Transverse colon (tissue), 4 donors: Measurements from ENCODE around the gene BORCS8. TPM values are rescaled to one million over a fixed set of nuclear protein-coding genes. Genes with fewer than 3 reads are reported as not detected.

ENCODE experiments used
- DNase-seq: peaks from one replicate; pipeline ENCODE4 v3.0.0-alpha.2; 2019
- H3K27ac ChIP-seq, 4 donors: fragments of 200-600 bp; sonication (generic); 2 replicates each; pipeline ENCODE4 v1.5.1; 2016 to 2018; ENCODE audit warnings: inconsistent platforms in 4 of 4
- H3K27me3 ChIP-seq: fragments of 200-600 bp; sonication (generic); 2 replicates; pipeline ENCODE4 v1.5.1; 2017; ENCODE audit warnings: inconsistent platforms
- H3K36me3 ChIP-seq, 4 donors: fragments of 200-600 bp; sonication (generic); 2 replicates each; pipeline ENCODE4 v1.5.1; 2017 to 2019; ENCODE audit warnings: inconsistent platforms in 4 of 4
- H3K4me1 ChIP-seq, 4 donors: fragments of 200-600 bp; sonication (generic); 2 replicates each; pipeline ENCODE4 v1.5.1; 2017 to 2020; ENCODE audit warnings: inconsistent platforms in 4 of 4
- H3K4me3 ChIP-seq, 4 donors: fragments of 200-600 bp; sonication (generic); 1 replicate in 1 of 4; 2 replicates in 3 of 4; pipeline versions ENCODE4 v1.5.1 to v1.6.1; 2017 to 2019; ENCODE audit warnings: inconsistent platforms in 4 of 4
- H3K9me3 ChIP-seq, 2 donors: fragments of 200-600 bp; sonication (generic); 2 replicates each; pipeline ENCODE4 v1.5.1; 2017 to 2019; ENCODE audit warnings: inconsistent platforms in 2 of 2
- CTCF ChIP-seq, 5 experiments: fragments of 200-600 bp in 3 of 5; fragments of 450-650 bp in 2 of 5; sonication (generic) in 3 of 5; IDR thresholded peaks; 1 replicate in 2 of 5; 2 replicates in 3 of 5; pipeline ENCODE4 v1.5.1; 2016 to 2017; ENCODE audit warnings: antibody characterized with exemption in 5 of 5, inconsistent platforms in 3 of 5, mild to moderate bottlenecking in 2 of 5, moderate library complexity in 1 of 5
- EP300 ChIP-seq: sonication (generic); formaldehyde crosslinking; IDR thresholded peaks from one replicate; pipeline ENCODE4 v1.6.1; 2017; ENCODE audit warnings: antibody characterized with exemption, low read depth
- POLR2A ChIP-seq: fragments of 450-650 bp; IDR thresholded peaks from one replicate; pipeline ENCODE4 v1.6.1; 2016; ENCODE audit warnings: antibody characterized with exemption, mild to moderate bottlenecking, moderate library complexity
- POLR2AphosphoS5 ChIP-seq, 3 donors: sonication (generic); formaldehyde crosslinking; IDR thresholded peaks; one replicate each; pipeline ENCODE4 v1.6.1; 2016; ENCODE audit warnings: antibody characterized with exemption in 3 of 3
- WGBS, 2 donors: methylation state at CpG; one replicate each; pipeline ENCODE4 v1.1.5; 2018; ENCODE audit warnings: low coverage in 1 of 2; 5-methylcytosine and 5-hydroxymethylcytosine counted together
- in situ Hi-C, 4 donors: fragments of 200-750 bp; cut with MboI; loops; one replicate each; pipeline versions ENCODE4 v1.15.0 to v1.15.1; 2017; ENCODE audit warnings: low sequenced_read_pairs in 3 of 4, low pct_ligation_motif_present in 1 of 4, low pct_unique_long_range_greater_than_20kb in 1 of 4
- intact Hi-C: fragments of 100-400 bp; cut with DNase I; formaldehyde crosslinking; loops from one replicate; pipeline ENCODE4 v1.15.1; 2023; ENCODE audit warnings: low total_unique reads
- total RNA-seq, 4 donors: library from RNA; depleted of rRNA; stranded (reverse); fragments of >200 nt; gene quantifications; one replicate each; pipeline ENCODE4 v1.1.0, GENCODE V29; 2016

Gene BORCS8
- total RNA-seq, result 100 to 1,000 TPM in 1 of 4 donors, 10 to 100 TPM in 3; 13.0 to 132 (median 26.6) TPM

- WGBS, 2 donors, result 0% methylated on average over 53 of the region's 53 CpGs; no CpG with 5 or more reads in 1 of the 2 donors
- intact Hi-C loops, result no loop called here
- peak; percentile 100 for DNase-seq
- H3K9me3 ChIP-seq, result no peaks in the 10 kb centered on the region
- H3K4me1 ChIP-seq, result peaks cover 6 to 48% (median 40%) of the 10 kb centered on the region in 4 donors
- H3K27ac ChIP-seq, result peak within 1 kb of the TSS; percentile 98 to 100 (median 99)
- H3K36me3 ChIP-seq, result peaks cover 0 to 5% (median 0%) of the 10 kb centered on the region in 4 donors
- H3K4me3 ChIP-seq, result peak within 1 kb of the TSS; percentile 72 to 95 (median 91)
- TF ChIP-seq EP300 (no peak), POLR2A (peak; percentile 69), CTCF (IDR thresholded peaks at IDR 0.05) (peak in 1 of 5 experiments; percentile 24), POLR2AphosphoS5 (IDR thresholded peaks at IDR 0.05) (peak; percentile 17 to 62 (median 62))
- in situ Hi-C loops, result loop anchor here in 1 of 4 donors (25.0 kb wide), 1 partner anchor 295 kb away; no protein-coding TSS in a partner anchor
- H3K27me3 ChIP-seq, result no peaks in the 10 kb centered on the region
Measured at GRCh38 chr19:19192078-19192882, at the start of gene BORCS8, which contains the start of gene RFXANK. Gene BORCS8 (minus strand): TSS chr19:19192152. CDS start chr19:19192117, 35 bp downstream. Gene RFXANK (plus strand): TSS chr19:19192258. CDS start chr19:19193947, 1,689 bp downstream.

GRCh38 chr19:19240476-19240875, 48.5 kb upstream of the BORCS8 start:
- Histone ChIP-seq H3K9me3 (peaks cover 0 to 4% of the 10 kb centered on the region in 2 donors), H3K4me3 (no peak overlapping the region), H3K27ac (no peak overlapping the region), H3K4me1 (no peaks in the 10 kb centered on the region), H3K36me3 (no peaks in the 10 kb centered on the region), H3K27me3 (peaks cover 11% of the 10 kb centered on the region)
- no peak for DNase-seq
- TF ChIP-seq POLR2AphosphoS5 (IDR thresholded peaks at IDR 0.05), result no peak
- WGBS, 2 donors, result 75% methylated on average over 9 of the region's 9 CpGs; no CpG with 5 or more reads in 1 of the 2 donors
- in situ Hi-C loops, result no loop called here
- intact Hi-C loops, result no loop called here

GRCh38 chr19:19239675-19240074, 47.7 kb upstream of the BORCS8 start:
- H3K4me1 ChIP-seq, result no peaks in the 10 kb centered on the region
- H3K27me3 ChIP-seq, result peaks cover 11% of the 10 kb centered on the region
- no peaks in the 10 kb centered on the region for H3K36me3 ChIP-seq
- intact Hi-C loops (no loop called here), in situ Hi-C loops (no loop called here)
- H3K4me3 ChIP-seq, result no peak overlapping the region
- H3K27ac ChIP-seq, result no peak overlapping the region
- peaks cover 5 to 11% of the 10 kb centered on the region in 2 donors for H3K9me3 ChIP-seq
- TF ChIP-seq POLR2AphosphoS5 (IDR thresholded peaks at IDR 0.05) (no peak), CTCF (IDR thresholded peaks at IDR 0.05) (no peak), EP300 (no peak), POLR2A (no peak)
- no peak for DNase-seq

GRCh38 chr19:19238126-19238894, 46.4 kb upstream of the BORCS8 start:
- Histone ChIP-seq H3K36me3 (no peaks in the 10 kb centered on the region), H3K4me3 (no peak overlapping the region), H3K27me3 (peaks cover 11% of the 10 kb centered on the region), H3K4me1 (no peaks in the 10 kb centered on the region), H3K9me3 (peaks cover 10 to 21% of the 10 kb centered on the region in 2 donors), H3K27ac (no peak overlapping the region)
- WGBS, 2 donors, result 60 to 84% methylated on average over 4 to 18 of the region's 18 CpGs
- TF ChIP-seq POLR2AphosphoS5 (IDR thresholded peaks at IDR 0.05) (no peak), POLR2A (no peak), EP300 (no peak), CTCF (IDR thresholded peaks at IDR 0.05) (no peak)
- no peak for DNase-seq
- in situ Hi-C loops, result no loop called here
- intact Hi-C loops, result no loop called here
